ENCODE data around the gene FAM174A. TPM values are rescaled to one million over a fixed set of nuclear protein-coding genes. Genes with fewer than 3 reads are reported as not detected.

FAM174A gene
- total and polyA plus RNA-seq, 2 of the 4 experiments (the other 2 are of a cell fraction): 2.7 to 10.3 TPM

GRCh38 chr5:100616291-100616690 lies 81.1 kb downstream of the FAM174A start:
- Histone ChIP-seq H4K91ac (ENCODE audit: insufficient read depth, low read depth, low read length) (no peak overlapping the region), H3K9ac (ENCODE audit: low read depth, low read length) (no peak overlapping the region), H4K8ac (ENCODE audit: low read depth in 2 of 2, low read length in 2 of 2) (no peak overlapping the region), H2BK120ac (ENCODE audit: low read depth, low read length) (no peak overlapping the region), H3K79me1 (ENCODE audit: low read depth in 1 of 2, low read length in 2 of 2) (no peaks in the 10 kb centered on the region), H3K23ac (ENCODE audit: low read depth, low read length) (no peak overlapping the region), H2BK5ac (ENCODE audit: low read depth, low read length, poor library complexity, severe bottlenecking) (no peak overlapping the region), H4K5ac (ENCODE audit: low read depth, low read length) (no peak overlapping the region), H2AFZ (replicated peaks; ENCODE audit: low read length, poor library complexity) (no peak overlapping the region), H3K27me3 (ENCODE audit: control insufficient read depth, insufficient read depth, low read length) (no peaks in the 10 kb centered on the region), H3K27ac (ENCODE audit: insufficient read depth, low read length) (no peak overlapping the region), H3K9me3 (ENCODE audit: control insufficient read depth, insufficient read depth, low read length) (no peaks in the 10 kb centered on the region), H4K20me1 (ENCODE audit: insufficient read depth, low read length) (no peaks in the 10 kb centered on the region), H3K4me1 (ENCODE audit: control insufficient read depth, insufficient read depth, low read length) (no peaks in the 10 kb centered on the region), H3K56ac (ENCODE audit: extremely low read depth, insufficient read depth, low read length) (no peak overlapping the region), H3K4me2 (ENCODE audit: low read depth, low read length) (no peak overlapping the region), H2AK9ac (replicated peaks; ENCODE audit: low read depth, low read length, poor library complexity) (no peak overlapping the region), H3K18ac (ENCODE audit: low read depth, low read length) (no peak overlapping the region), H3K36me3 (ENCODE audit: control insufficient read depth, insufficient read depth, low read length) (no peaks in the 10 kb centered on the region), H3K4me3 (ENCODE audit: insufficient read depth, low read depth, low read length) (no peak overlapping the region), H2BK15ac (ENCODE audit: low read depth, low read length) (no peak overlapping the region), H2BK20ac (ENCODE audit: low read depth, low read length) (no peak overlapping the region), H2AK5ac (ENCODE audit: low read depth, low read length) (no peak overlapping the region), H3K4ac (ENCODE audit: low read depth, low read length) (no peak overlapping the region), H3K9me1 (ENCODE audit: insufficient read depth, low read length) (no peaks in the 10 kb centered on the region), H3K14ac (replicated peaks; ENCODE audit: low read depth, low read length) (no peak overlapping the region)
- ATAC-seq (ENCODE audit: low read depth) (no peak), DNase-seq (no peak)
- TF ChIP-seq CTCF (conservative IDR thresholded peaks at IDR 0.05; ENCODE audit: low read depth, low read length): no peak
- TF ChIP-seq RFX5 (IDR thresholded peaks at IDR 0.05; ENCODE audit: low read depth, low read length): no peak
- no peak for TF ChIP-seq CEBPB (IDR thresholded peaks at IDR 0.05; ENCODE audit: low read depth, low read length)
- no peak for TF ChIP-seq SMC3 (IDR thresholded peaks at IDR 0.05; ENCODE audit: low read depth, low read length)
- no peak for TF ChIP-seq BHLHE40 (IDR thresholded peaks at IDR 0.05; ENCODE audit: low read depth, low read length)
- TF ChIP-seq USF2 (IDR thresholded peaks at IDR 0.05; ENCODE audit: low read depth, low read length): no peak
- no peak for TF ChIP-seq RCOR1 (IDR thresholded peaks at IDR 0.05; ENCODE audit: insufficient replicate concordance, low read length)
- no peak for TF ChIP-seq MAFK (IDR thresholded peaks at IDR 0.05; ENCODE audit: low read depth, low read length)
- ChIA-PET CTCF (interaction anchor here (1.1 kb wide), 1 partner anchor 21 kb away, joined by 3 read pairs; no protein-coding TSS in a partner anchor), POLR2A (ENCODE audit: unreplicated experiment) (no interaction called here)
- in situ Hi-C loops (cut with MboI; ENCODE audit: low sequenced_read_pairs) (no loop called here), dilution Hi-C loops (cut with HindIII; ENCODE audit: low sequenced_read_pairs, unreplicated experiment) (no loop called here), intact Hi-C loops (cut with micrococcal nuclease) (no loop called here)
- no TSS peak for BruUV-seq (replicated peaks)
- WGBS, 2 experiments (ENCODE audit: extremely low coverage in 2 of 2, insufficient read length in 1 of 2): no CpG with 5 or more reads among the region's 7 CpGs
